Activated naive CD8-positive, alpha-beta T cell treated with anti-CD3 and anti-CD28 coated beads for 36 hours (primary cell): ENCODE results near the gene GATM. TPM values are rescaled to one million over a fixed set of nuclear protein-coding genes. Genes with fewer than 3 reads are reported as not detected.
"Not testable (repeated sequence)": the region's sequence is repeated elsewhere in the genome, so short reads cannot be mapped to it uniquely, and the experiment has no call there.

Experiments used
- DNase-seq: peaks from one replicate; pipeline ENCODE4 v3.0.0; 2021
- H3K27ac Mint-ChIP-seq: one replicate; pipeline ENCODE4 v1.8.0; 2022; ENCODE audit warnings: mild to moderate bottlenecking, moderate library complexity, mixed read lengths
- H3K27me3 Mint-ChIP-seq: one replicate; pipeline ENCODE4 v1.8.0; 2022; ENCODE audit warnings: mild to moderate bottlenecking, mixed read lengths
- H3K36me3 Mint-ChIP-seq: one replicate; pipeline ENCODE4 v1.8.0; 2021; ENCODE audit warnings: mild to moderate bottlenecking, mixed read lengths
- H3K4me1 Mint-ChIP-seq: one replicate; pipeline ENCODE4 v1.8.0; 2021; ENCODE audit warnings: mixed read lengths
- H3K4me3 Mint-ChIP-seq: one replicate; pipeline ENCODE4 v1.8.0; 2022; ENCODE audit warnings: mild to moderate bottlenecking, moderate library complexity, mixed read lengths
- H3K9me3 Mint-ChIP-seq: one replicate; pipeline ENCODE4 v1.8.0; 2022; ENCODE audit warnings: mixed read lengths
- total RNA-seq, 2 experiments: library from RNA; stranded (reverse); gene quantifications; one replicate each; pipeline ENCODE4 v1.2.3, GENCODE V29; 2021

Gene GATM
- total RNA-seq, 2 experiments from 2014 or later = 4.9 to 5.0 TPM

GRCh38 chr15:45314960-45315359, 63.4 kb downstream of the GATM start:
- Mint-ChIP-seq H3K27me3 (peaks cover 28% of the 10 kb centered on the region), H3K36me3 (no peaks in the 10 kb centered on the region), H3K4me1 (no peaks in the 10 kb centered on the region), H3K4me3 (no peak overlapping the region), H3K27ac (no peak overlapping the region), H3K9me3 (no peaks in the 10 kb centered on the region)
- DNase-seq = no peak

GRCh38 chr15:45314117-45314516, 64.2 kb downstream of the GATM start:
- H3K27me3 Mint-ChIP-seq = peaks cover 28% of the 10 kb centered on the region
- not testable (repeated sequence) for DNase-seq, H3K4me1 Mint-ChIP-seq, H3K4me3 Mint-ChIP-seq, H3K36me3 Mint-ChIP-seq, H3K27ac Mint-ChIP-seq, H3K9me3 Mint-ChIP-seq

Other genes with a start within 250 kb of the GATM start
- not detected for gene DUOXA1, start 248.7 kb downstream of the GATM start, total RNA-seq
- under 1 TPM; 0.14 to 0.22 TPM for gene DUOX1, start 248.6 kb downstream of the GATM start, total RNA-seq
- gene SHF, start 190.6 kb downstream of the GATM start, total RNA-seq = 10 to 100 TPM; 19.5 to 20.4 TPM
- gene SLC28A2, start 126.3 kb downstream of the GATM start, total RNA-seq = not detected
- gene SLC30A4, start 144.2 kb upstream of the GATM start, total RNA-seq = 1 to 10 TPM; 1.9 to 2.0 TPM
- 10 to 100 TPM; 49.2 to 49.7 TPM for gene BLOC1S6, start 208.8 kb upstream of the GATM start, total RNA-seq